DMS53 (cell line): ENCODE results near the gene KLK1.

Experiments used
- DNase-seq: peaks from one replicate; lab custom pipeline; 2025; lab: John Stamatoyannopoulos, UW

Gene KLK1

DNA sequence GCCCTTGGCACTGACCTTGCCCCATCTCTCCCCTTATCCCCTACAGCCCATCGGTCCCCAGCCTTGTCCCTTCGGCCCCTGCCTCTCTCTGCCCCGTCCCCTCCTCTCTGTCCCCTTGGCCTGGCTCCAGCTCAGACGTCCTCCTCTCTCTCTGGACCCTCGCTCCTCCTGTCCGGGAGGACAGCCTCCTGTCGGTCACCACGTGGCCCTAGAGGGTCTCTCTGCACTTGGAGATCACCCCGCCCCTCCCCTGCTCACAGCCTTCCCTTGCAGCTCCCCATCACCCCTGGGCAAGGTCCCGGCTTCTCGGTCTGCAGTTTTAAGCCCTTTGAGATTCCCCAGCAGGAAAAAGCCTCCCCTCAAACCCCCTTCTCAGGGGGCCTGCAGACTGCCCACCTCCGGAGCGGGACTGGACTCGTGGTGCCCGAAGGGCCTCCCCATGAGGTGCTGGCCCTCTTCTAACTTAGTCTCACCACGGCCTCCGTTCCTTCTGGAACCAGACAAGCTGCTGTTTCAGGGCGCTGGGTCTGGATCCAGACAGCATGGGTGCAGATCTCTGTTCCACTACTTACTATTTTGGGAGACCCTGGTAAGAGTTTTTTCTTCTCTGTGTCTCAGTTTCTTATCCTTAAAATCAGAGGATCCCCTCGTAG, 13.1 kb upstream of the KLK1 start:
- peak; percentile 71 for DNase-seq

DNA sequence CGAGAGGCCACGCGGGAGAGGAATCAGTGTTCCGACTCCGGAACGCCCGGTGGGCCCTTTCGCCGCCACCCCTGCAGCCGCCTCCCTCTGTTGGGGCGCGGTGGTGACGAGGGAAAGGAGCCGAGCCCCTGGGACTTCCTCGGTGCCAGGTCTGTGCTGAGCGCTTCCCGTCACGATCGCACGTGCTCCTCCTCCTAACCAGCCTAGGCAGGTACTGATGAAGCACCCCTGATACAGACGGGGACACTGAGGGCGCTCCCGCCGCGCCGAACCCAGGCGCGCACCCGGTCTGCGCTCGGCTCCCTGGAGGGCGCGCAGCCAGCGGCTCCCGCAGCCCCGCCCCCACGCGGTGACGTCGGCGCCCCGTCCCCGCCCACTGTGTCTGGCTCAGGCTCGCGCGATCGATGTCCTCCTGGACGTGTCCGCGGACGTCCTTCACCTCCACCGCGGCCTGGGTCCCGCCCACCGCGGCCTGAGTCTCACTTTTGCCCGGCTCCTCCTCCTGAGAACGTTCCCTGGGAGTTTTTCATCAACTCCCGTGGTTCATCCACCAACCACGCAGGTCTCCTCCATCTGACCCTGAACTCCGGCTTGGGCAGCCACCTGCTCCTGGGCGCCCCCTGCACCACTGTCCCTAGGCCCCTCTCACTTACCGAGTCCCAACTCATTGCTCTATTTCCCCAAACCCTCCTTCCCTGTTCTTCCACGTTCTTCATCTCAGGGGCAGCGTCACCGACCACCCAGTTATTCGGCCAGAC, 12.4 kb upstream of the KLK1 start:
- peak; percentile 96 for DNase-seq

DNA sequence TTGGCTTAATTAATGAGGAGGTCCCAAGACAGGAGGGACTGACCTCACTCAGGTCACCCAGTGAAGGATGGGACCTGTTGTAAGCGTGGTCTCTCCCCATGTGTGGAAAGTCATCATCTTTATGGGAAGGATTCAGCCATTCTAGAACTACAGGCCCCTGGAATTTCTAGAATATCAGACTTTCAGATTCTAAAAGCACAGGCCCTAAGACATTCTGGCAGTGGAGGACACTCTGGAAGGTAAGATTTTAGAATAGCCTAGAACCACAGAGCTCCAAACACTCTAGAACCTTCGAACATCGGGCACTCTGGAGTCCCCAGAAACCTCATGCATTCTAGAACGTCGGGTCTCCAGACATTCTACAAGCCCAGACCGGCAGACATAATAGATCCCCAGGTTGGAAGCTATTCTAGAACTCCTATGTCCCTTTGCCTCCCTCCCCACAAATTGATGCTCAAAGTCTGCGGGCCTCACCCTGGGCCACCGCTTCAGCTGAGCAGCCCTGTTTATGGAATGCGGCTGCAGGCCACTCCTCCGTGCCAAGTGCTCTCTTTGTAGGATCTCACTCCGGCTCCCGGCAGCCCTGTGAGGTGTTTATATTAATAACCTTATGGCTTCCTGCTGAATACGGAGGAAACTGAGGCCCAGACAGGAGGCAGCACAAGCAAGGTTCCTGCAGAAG, 11.7 kb upstream of the KLK1 start:
- DNase-seq: peak; percentile 78

DNA sequence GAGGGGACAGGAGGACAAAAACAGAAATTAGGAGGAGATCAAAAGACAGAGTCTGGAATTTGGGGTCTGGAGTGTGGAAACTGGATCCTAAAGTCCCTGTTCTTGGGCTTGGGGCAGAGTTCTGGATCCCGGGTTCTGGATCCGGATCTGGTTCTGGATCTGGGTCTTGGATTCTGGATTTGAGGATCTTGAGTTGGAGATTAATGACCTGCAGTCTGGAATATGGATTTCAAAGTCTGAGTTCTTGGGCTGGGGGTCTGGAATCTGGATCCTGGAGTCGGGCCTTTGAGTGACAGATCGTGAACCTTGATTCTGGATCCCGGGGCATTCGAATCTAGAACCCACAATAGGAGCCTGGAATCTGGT, 10.2 kb upstream of the KLK1 start:
- no peak for DNase-seq

DNA sequence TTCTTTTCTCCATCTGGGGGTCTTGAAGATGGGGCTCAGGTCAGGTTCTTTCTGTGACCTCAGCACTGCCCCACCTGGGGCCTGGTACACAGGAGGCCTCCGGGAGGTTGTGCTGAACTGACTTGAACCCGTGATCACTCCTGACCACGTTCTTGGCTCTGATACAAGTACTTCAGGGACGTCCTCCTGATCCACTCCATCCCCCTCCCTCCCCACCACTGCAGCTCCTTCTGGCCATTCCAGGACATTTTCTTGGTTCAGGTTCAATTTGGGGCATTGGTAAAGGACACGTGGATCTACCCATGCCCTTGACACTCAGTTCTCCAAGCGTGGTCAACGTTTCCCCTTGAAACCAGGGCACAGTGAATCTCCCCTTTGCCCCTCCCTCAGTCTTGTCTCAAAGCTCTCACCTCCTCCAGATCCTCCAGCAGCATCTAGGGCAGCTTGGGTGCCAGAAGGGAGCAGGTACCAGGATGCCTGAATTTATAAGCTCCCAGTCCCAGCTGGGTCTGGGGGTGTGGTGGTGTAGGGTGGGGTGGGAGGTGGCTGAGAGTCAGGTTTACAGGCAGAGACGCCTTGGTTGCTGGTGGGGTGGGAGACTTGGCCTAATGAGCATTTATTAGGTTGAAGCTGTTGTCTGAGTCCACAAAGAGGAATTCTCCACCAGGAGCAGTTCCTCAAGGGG, 9.7 kb upstream of the KLK1 start, which contains the start of gene KLK15:
Gene KLK15, minus strand, starts transcription at position 458 of the 685 bp plus-strand sequence. CDS start 2,082 bp downstream, outside the sequence.
- DNase-seq: no peak

DNA sequence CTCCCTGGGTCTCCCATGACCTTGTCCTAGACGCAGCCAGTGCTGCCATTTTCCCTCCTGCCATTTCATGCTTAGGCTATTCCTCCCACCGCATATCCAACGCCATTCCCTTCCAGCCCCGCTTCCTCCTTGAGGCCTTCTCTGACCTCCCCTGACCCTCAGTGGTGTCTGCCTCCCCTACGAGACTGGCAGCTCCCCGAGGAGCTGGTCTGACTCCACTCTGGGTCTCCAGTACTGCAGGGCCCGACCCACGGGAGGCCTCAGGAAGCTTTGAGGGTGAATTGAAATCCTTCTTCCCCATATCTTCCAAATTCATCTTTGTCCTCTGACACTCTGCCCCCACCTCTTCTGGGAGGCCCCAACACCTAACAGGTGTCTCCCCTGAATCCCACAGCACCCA, 9.1 kb upstream of the KLK1 start:
- no peak for DNase-seq

DNA sequence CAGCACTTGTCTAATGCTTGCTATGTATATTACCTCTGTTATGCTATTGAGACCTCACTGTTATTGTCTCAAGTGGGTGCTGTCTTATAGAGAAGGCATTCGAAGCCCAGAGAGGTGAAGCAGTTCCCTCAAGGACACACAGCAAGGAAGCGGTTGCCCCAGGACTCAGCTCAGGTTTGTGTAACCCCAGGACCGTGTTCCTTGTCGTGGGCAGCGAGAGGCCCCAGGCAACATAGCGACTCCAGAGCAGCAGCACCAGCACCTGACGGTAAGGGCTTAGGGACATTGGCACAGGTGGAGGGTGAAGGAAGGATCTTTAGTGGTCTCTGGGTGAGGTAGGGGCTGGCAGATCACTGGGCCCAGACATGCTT, 7.4 kb upstream of the KLK1 start:
- no peak for DNase-seq

DNA sequence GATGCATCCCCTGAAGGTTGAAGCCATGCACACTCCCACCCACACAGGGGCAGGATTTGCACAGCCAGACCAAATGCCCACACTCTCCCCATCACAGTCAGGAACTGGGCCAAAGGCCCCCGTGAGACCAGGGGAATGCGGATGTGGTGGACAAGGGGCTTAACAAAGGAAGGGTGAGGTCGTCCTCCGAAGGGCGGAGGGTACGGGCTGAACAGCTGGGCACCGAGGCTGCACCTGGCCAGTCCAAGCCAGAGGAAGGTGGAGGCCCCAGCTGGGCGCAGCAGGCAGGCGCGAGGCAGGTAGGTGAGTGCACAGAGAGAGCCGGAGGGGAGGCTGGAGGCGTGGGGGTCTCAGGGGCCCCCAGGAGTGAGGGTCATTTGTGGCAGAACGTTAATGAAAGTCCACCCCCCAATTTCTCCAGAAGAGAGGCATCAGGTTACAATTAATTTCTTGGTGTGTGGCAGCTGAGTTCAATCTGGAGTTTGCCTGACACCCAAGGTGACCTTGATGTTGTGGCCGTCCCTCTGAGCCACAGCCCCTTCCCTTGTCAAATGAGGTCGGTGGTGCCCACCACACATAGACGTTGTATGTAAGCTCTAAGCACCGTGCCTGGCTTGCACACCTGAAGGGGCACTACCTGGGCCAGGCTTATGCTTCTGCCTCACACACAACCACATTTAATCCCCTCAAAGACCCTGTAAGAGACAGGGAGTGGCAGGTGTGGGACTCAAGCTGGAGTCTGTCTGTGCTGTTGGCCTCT, 6.9 kb upstream of the KLK1 start:
- DNase-seq: no peak

DNA sequence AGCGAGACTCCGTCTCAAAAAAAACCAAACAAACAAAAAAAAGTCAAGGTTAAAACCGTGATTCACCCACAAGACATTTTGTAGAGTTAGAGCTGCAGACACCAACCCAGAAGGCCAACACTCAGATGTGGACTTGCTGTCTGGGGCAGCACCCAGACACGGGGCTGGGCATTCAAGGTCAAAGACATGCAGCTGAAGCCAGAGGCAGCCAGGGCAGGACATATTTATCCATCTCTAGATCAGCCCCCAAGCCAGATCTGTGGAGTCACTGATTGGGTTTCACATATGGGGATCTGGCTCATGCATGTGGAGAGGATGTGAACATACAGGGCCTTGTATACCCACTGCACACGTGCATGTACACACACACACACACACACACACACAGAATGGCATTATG, 6.2 kb upstream of the KLK1 start:
- no peak for DNase-seq

DNA sequence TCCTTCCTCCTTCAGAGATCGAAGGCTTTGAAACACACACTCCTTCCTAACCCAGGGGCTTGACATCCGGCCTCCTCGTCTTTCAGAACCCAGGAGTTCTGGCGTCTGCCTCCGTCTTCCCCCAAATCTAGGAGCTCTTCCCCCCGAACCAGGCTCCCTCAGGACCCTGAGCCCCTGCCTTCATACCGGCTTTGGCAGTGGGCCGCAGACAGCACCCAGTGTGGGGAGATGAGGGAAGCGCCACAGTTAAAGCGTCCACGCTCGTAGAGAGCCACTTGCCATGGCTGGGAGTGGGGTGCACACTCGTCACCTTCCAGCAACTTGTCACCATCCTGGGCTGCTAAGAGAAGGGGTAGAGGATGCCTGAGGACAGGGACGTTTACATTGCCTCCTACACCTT, 3.9 kb upstream of the KLK1 start:
- no peak for DNase-seq

DNA sequence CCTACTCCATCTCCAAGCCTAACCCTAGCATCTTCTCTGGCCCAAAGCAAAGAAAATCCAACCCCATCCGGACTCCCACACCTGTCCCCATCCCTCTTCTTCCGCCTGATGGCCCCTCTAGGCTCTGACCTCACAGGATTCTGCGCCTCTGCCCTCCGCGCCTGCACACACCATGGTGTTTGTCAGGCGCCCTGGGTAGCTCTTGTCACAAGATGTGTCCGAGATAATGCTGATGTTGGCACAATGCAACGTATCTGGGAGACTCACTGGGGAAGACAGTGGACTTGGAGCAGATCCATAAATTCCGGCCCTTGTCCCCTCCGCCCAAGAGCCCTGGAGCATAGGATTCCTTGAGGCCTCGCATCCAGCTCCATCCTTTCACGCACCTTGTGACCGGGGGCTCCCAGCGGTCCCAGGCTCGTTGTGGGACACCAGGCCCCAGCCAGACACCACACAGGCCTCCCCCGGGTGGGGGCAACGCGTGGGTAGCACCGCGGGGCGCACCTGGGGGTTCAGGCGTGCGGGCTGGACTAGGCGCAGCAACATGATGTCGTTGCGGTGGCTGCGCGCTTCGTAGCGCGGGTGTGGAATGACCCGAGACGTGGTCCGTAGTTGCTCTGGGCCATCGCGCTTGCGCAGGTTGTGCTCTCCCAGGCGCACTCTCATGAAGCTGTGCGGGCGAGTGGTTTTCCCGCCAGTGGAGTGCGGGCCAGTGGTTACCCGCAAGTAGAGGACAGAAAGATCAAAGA, 3.1 kb upstream of the KLK1 start:
- no peak for DNase-seq

DNA sequence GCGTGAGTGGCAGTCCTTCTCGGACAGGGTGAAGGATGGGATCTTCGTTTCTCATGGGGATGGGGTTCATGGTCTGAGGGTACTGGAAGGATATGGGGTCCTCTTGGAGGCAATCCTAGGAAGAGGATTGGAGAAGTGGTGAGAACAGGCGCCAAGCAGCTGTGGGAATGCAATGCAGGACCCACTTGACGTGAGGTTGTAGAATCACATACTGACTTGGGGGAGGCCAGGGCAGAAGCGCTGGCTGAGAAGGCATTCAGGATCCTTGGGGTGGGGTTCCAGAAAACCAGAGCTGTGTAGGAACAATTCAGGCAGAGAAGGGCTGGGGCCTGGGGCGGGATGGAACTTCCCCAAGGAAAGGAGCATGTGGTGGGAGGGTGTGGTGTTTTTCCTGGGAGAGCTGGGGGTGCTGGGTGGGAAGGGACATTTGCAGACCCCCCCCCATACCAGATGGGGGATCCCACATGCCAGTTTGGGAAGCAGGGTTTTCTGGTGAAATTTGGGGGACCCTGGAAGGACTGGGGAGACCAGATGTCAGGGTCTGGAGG, 852 bp downstream of the KLK1 start:
- no peak for DNase-seq

DNA sequence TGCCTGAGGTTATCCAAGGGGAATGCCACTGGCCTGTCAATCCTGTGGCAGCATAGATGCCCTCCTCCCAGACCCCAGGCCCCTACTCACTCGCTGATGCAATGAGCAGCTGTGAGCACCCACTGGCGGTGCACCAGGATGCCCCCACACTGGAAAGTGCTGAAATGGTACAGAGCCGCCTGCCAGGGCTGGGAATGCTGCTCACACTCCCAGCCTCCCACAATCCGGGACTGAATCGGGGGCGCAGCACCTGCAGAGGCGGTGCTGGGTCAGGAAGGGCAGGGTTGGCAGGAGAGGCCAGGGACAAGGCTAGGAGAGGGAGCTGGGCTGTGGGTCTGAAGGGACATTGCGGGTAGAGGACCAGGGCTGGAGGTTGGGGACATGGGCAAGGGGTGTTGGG, 2.0 kb downstream of the KLK1 start:
- no peak for DNase-seq

DNA sequence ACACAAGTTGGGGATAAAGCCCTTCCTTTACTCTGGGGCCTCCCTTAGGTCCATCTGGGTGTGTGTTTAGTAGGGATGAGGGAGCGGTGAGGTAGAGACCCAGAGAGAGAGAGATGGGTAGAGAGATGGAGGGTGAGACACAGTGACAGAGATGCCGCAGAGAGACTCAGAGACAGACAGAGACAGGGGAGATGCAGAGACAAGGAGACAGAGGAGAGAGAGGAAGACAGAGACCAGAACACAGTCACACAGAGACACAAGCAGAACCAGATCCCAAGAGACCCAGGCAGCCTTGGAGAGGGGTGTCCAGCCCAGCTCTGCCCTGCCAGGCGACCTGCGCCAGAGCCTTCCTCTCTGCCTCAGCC, 2.4 kb downstream of the KLK1 start:
- no peak for DNase-seq

DNA sequence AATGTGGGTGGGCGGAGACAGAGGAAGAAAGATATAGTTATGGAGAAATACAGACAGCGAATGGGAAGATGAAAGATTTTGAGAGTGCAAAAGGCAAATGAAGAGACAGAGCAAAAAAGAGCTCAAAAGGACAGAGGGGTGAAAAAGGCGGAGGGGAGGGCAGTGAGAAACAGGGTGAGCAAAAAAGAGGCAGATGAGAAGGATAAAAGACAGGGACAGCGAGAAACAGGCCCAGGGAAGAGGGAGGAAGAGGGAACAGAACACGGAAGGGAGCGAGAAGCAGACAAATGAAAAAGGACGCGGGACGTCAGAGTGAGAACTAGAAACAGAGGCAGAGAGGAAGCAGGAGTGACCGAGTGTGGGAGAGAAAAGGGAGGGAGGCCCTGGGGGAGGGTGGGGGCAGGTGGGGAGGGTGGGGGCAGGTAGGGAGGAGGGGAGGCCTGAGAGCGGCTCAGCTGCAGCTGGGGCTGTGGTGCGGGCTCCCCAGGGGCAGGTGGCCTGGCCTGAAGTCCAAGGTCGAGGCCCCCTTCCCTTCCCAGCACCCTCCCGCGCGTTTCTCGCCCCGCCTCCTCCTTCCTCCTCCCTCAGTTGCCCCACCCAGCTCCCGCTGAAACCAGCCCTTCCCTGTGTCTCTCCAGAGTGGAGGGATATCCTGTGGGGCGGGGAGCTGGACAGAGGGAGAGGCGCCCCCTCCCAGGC, 2.9 kb downstream of the KLK1 start:
- peak; percentile 58 for DNase-seq

DNA sequence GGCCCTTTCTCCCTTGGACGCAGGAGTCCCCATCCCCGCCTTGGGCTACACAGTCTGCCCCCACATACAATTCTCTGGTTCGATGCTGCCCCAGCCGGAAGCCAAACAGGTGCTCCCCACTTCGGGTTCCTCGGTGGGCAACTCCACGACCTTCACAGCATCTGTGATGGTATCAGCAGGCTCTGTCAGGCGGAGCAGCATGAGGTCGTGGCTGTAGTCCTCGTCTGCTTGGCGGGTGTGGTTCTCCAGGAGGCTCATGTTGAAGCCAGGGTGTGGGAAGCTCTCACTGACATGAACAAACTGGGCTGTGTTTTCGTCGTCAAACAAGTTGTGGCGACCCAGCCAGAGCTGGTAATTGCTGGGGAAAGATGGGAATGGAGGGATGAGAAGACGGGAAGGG, 3.5 kb downstream of the KLK1 start:
- DNase-seq: peak; percentile 40

DNA sequence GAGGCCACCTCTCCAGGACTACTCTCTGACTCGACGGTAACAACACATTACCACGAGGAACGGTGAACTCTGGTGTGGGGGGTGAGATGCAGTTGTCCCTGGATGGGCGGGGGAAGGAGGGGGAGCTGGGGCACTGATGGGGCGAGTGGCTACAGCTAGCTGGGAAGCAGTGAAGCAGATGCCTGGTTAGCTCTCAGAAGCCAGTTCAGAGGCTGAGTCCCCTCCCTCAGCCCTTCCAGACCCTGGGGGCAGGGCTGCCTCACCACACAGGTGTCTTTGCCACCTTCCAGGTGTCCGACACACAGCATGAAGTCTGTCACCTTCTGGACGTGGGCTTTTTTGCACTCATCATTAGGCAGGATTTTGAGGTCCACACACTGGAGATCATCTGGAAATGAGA, 4.0 kb downstream of the KLK1 start:
- DNase-seq: peak; percentile 40

DNA sequence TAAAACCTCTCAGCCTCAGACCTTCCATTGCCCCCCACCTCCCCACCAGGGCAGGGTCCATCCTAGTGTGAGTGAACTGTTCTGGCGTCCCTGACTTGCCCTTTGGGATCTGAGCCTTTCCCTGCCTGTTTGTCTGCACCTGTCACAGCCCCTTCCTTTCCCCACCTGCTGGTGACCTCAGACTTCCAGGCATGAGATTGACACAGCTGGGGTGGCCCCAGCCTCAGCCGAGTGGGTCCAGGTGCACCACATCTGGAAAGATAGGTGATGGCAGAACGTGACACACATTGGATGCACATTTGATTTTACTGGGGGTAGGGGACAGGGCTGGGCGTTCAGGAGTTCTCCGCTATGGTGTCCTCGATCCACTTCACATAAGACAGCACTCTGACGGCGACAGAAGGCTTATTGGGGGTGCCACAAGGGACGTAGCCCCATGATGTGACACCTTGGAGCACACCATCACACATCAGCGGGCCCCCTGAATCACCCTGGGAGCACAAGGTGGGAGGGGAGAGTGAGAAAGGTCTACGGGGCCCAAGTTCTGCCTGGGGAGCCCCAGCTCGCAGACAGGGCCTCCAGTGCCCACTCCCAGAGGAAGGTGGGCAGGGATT, 4.6 kb downstream of the KLK1 start:
- peak; percentile 91 for DNase-seq

DNA sequence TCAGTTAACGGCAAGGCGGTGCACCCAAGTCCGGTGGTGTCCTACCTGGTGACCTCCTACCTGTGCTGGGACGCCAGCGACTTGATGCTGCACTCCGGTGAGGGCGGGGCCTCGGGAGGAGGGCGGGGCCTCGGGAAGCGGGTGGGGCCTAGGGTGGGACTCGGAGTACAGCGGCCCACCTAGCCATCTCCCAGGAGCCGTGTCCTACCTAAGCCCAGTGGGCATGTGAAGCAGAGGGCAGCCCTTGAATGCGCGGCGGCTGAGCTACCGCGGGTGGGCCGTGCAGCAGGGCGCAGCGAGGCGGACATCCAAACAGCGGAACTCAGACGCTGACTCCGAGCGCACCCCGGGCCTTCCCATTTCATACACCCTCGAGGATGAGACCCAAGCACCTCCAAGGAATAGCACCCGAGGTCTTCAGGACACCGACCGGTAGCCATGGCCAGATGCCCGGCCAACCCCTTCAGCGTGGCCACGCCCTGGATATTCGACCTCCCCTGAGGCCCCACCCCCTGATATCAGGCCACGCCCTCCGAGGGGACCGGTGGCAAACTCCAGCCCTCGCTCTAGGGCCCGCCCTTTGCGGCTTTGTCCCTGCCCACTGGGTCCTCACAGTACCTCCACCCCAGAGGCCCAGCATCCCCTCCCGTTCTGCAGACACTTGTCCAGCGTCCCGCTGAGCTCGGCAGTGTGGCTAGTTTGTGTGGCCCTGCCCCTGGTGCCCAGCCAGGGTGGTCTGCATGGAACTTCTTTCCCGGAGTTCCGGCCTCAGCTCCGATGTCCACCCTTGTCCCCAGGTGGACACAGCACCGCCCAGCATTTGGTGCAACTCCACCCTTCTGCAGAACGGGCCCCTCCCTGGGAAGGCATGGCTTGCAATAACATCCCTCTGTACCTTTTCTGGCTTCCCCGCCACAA, 5.4 kb downstream of the KLK1 start:
- DNase-seq: peak; percentile 92
